Smooth muscle cell (in vitro differentiated cells): Measurements from ENCODE around the gene EPHB2. TPM values are rescaled to one million over a fixed set of nuclear protein-coding genes. Genes with fewer than 3 reads are reported as not detected.

Experiments
- DNase-seq: peaks from one replicate; lab custom pipeline; 2025; ENCODE audit not compliant: unreplicated experiment; lab: John Stamatoyannopoulos, UW
- H2AFZ ChIP-seq: fragments of 200-600 bp; sonication (generic); 2 replicates; pipeline ENCODE4 v1.6.0; 2016; ENCODE audit warnings: antibody characterized with exemption, low read depth, mild to moderate bottlenecking
- H3F3A ChIP-seq: fragments of 200-600 bp; sonication (generic); 2 replicates; pipeline ENCODE4 v1.6.0; 2017; ENCODE audit warnings: antibody characterized with exemption, low read depth
- H3K27ac ChIP-seq: fragments of 200-600 bp; sonication (generic); 2 replicates; pipeline ENCODE4 v1.5.1; 2016; ENCODE audit warnings: low read depth, mild to moderate bottlenecking
- H3K27me3 ChIP-seq: fragments of 200-600 bp; sonication (generic); 2 replicates; pipeline ENCODE4 v1.6.1; 2016; ENCODE audit warnings: low read depth, mild to moderate bottlenecking
- H3K36me3 ChIP-seq: fragments of 200-600 bp; sonication (generic); 2 replicates; pipeline ENCODE4 v1.5.1; 2016; ENCODE audit warnings: low read depth
- H3K4me1 ChIP-seq: fragments of 200-600 bp; sonication (generic); 2 replicates; pipeline ENCODE4 v1.5.1; 2016; ENCODE audit warnings: low read depth
- H3K4me2 ChIP-seq: fragments of 200-600 bp; sonication (generic); 2 replicates; pipeline ENCODE4 v1.6.0; 2016; ENCODE audit warnings: mild to moderate bottlenecking
- H3K4me3 ChIP-seq: fragments of 200-600 bp; sonication (generic); 2 replicates; pipeline ENCODE4 v1.5.1; 2016; ENCODE audit warnings: mild to moderate bottlenecking
- H3K79me2 ChIP-seq: fragments of 200-600 bp; sonication (generic); 2 replicates; pipeline ENCODE4 v1.6.0; 2016; ENCODE audit warnings: low read depth, mild to moderate bottlenecking
- H3K9ac ChIP-seq: fragments of 200-600 bp; sonication (generic); 2 replicates; pipeline ENCODE4 v1.6.0; 2016; ENCODE audit warnings: low read depth
- H3K9me3 ChIP-seq: fragments of 200-600 bp; sonication (generic); replicated peaks from 2 replicates; pipeline ENCODE4 v1.5.1; 2016; ENCODE audit warnings: low read depth
- H4K20me1 ChIP-seq: fragments of 200-600 bp; sonication (generic); 2 replicates; pipeline ENCODE4 v1.6.0; 2016; ENCODE audit warnings: low read depth
- WGBS: methylation state at CpG from one replicate; pipeline ENCODE4 v1.1.7; 2016; ENCODE audit warnings: low lambda C conversion rate; 5-methylcytosine and 5-hydroxymethylcytosine counted together
- polyA plus RNA-seq: library from polyadenylated mRNA; unstranded; fragments of >200 nt; fragmentation: Nextera tagmentation; extraction: Ambion mirVana; gene quantifications from 2 replicates; pipeline ENCODE4 v1.2.1, GENCODE V29; 2016
- total RNA-seq: library from RNA; depleted of rRNA; stranded (reverse); fragments of >200 nt; gene quantifications from 2 replicates; pipeline ENCODE4 v1.2.3, GENCODE V29; 2014
- TF ChIP-seq, protein P1 (sequence below): fragments of 200-600 bp; sonication (generic); IDR thresholded peaks from 2 replicates; pipeline ENCODE4 v1.5.1; 2017; ENCODE audit warnings: borderline replicate concordance, mild to moderate bottlenecking, antibody characterized with exemption; ENCODE audit not compliant: insufficient read depth, poor library complexity, severe bottlenecking

Gene EPHB2
- total and polyA plus RNA-seq, 2 experiments from 2014 or later = 1.1 to 6.7 TPM

DNA sequence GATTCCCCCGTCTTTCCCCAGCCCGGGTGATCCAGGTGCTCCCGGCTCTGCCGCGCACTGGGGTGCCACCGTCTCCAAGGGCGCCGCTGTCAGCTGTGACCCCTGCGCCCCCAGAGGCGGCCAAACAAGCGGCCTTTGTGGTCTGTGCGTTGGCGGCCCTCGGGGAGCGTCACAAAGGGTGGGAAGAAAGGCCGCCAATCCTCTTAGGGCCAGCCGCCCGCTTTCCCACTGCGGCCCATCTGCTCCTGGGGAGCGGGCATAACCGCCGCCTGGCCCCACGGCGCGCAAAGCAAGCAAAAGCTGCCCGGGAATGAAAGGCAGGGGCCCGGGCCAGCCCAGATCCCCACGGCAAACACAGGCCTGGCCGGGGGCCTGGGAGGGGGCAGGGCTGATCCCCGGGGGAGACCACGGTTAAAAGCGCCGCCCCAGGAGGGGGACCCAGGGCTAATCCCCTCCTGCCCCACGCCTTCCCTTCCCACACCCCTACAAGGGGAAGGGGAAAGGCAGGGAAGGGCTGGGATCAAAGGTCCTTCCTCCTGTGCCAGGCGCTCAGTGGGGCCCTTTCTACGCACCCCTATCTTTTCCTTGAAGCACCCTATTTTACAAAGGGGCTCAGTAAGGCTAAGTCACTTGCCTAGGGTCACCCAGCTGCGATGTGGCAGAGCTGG is 33.6 kb upstream of the EPHB2 start:
- H3K27ac ChIP-seq = no peak overlapping the region
- no peak overlapping the region for H2AFZ ChIP-seq
- DNase-seq = no peak
- H3F3A ChIP-seq = no peaks in the 10 kb centered on the region
- peaks cover 15% of the 10 kb centered on the region for H3K27me3 ChIP-seq
- no peaks in the 10 kb centered on the region for H3K36me3 ChIP-seq
- H3K4me1 ChIP-seq = peaks cover 23% of the 10 kb centered on the region
- no peak overlapping the region for H3K9ac ChIP-seq
- no peaks in the 10 kb centered on the region for H3K9me3 ChIP-seq
- H3K4me2 ChIP-seq = no peak overlapping the region
- H3K79me2 ChIP-seq = no peaks in the 10 kb centered on the region
- H4K20me1 ChIP-seq = no peaks in the 10 kb centered on the region
- H3K4me3 ChIP-seq = no peak overlapping the region
- 92% methylated on average over 33 of the region's 37 CpGs for WGBS
- TF ChIP-seq, protein P1, sequence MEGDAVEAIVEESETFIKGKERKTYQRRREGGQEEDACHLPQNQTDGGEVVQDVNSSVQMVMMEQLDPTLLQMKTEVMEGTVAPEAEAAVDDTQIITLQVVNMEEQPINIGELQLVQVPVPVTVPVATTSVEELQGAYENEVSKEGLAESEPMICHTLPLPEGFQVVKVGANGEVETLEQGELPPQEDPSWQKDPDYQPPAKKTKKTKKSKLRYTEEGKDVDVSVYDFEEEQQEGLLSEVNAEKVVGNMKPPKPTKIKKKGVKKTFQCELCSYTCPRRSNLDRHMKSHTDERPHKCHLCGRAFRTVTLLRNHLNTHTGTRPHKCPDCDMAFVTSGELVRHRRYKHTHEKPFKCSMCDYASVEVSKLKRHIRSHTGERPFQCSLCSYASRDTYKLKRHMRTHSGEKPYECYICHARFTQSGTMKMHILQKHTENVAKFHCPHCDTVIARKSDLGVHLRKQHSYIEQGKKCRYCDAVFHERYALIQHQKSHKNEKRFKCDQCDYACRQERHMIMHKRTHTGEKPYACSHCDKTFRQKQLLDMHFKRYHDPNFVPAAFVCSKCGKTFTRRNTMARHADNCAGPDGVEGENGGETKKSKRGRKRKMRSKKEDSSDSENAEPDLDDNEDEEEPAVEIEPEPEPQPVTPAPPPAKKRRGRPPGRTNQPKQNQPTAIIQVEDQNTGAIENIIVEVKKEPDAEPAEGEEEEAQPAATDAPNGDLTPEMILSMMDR = no peak

DNA sequence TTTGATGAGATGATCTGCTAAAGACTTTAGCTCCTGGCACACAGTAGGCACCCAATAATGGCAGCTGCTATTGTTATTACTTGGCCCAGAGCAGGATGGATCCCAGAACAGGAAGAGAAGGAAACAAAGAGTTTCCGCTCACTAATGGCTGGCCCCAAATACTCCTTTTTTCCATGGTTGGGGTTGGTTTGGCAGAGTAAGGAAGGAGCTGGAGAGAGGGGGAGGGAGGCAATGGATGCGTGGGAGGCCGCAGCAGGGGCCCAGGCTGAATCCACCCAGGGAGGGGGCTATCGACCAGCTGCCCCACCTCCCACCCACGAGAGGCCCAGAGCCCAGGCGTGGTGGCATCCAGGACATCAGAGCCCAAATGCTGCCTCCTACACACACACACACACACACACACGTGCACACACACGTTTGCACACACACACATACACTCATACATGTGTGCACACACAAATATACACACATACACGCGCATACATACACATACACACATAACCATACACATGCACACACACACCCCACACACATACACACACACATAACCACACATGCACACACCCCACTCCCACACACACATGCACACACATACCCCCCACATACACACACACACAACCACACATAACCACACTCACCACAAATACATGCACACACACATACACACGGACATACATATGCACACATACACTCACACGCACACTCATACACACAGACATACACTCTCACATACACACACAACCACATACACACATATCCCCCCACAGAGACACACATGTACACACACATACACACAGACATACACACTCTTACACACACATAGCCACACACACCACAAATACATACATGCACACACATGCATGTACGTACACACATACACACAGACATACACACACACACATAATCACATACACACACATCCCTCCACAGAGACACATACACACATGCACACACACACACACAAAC is 32.4 kb upstream of the EPHB2 start:
- H3K27ac ChIP-seq = no peak overlapping the region
- peaks cover 20% of the 10 kb centered on the region for H3K4me1 ChIP-seq
- H4K20me1 ChIP-seq = no peaks in the 10 kb centered on the region
- 89% methylated on average over 9 of the region's 13 CpGs for WGBS
- H2AFZ ChIP-seq = no peak overlapping the region
- TF ChIP-seq, protein P1 = no peak
- no peaks in the 10 kb centered on the region for H3K79me2 ChIP-seq
- no peak overlapping the region for H3K4me3 ChIP-seq
- H3K27me3 ChIP-seq = peaks cover 14% of the 10 kb centered on the region
- no peak overlapping the region for H3K4me2 ChIP-seq
- H3K9me3 ChIP-seq = no peaks in the 10 kb centered on the region
- H3K9ac ChIP-seq = no peak overlapping the region
- no peaks in the 10 kb centered on the region for H3K36me3 ChIP-seq
- no peak for DNase-seq
- H3F3A ChIP-seq = no peaks in the 10 kb centered on the region

DNA sequence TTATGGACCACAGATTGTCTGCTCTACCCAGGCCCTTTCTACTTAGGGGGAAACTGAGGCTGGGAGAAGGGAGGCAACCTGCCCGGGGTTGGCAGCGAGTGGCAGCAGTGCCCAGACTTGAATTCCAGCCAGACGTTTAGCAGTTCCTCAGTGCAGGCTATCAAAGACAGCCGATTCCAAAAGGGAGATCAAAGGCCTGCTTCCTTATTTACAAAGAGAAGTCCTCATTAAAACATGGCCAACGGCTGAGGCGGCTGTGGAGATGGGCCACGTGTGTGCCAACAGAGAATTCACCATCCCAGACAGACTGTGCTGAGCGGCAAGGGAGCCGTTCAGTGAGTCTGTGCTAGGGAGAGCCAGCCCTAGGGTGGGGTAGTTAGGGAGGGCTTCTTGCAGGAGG is 29.9 kb upstream of the EPHB2 start:
- H3K9ac ChIP-seq = no peak overlapping the region
- no peak for DNase-seq
- H3K79me2 ChIP-seq = no peaks in the 10 kb centered on the region
- H3K4me3 ChIP-seq = no peak overlapping the region
- no peak overlapping the region for H3K4me2 ChIP-seq
- H2AFZ ChIP-seq = no peak overlapping the region
- no peaks in the 10 kb centered on the region for H4K20me1 ChIP-seq
- TF ChIP-seq, protein P1 = no peak
- no peaks in the 10 kb centered on the region for H3F3A ChIP-seq
- peaks cover 36% of the 10 kb centered on the region for H3K27me3 ChIP-seq
- peaks cover 19% of the 10 kb centered on the region for H3K4me1 ChIP-seq
- no peaks in the 10 kb centered on the region for H3K9me3 ChIP-seq
- 82% methylated on average over 9 of the region's 9 CpGs for WGBS
- no peak overlapping the region for H3K27ac ChIP-seq
- H3K36me3 ChIP-seq = no peaks in the 10 kb centered on the region
